ENCODE measurements around the gene MPRIP. TPM values are rescaled to one million over a fixed set of nuclear protein-coding genes. Genes with fewer than 3 reads are reported as not detected.
"Not testable (repeated sequence)": the region's sequence is repeated elsewhere in the genome, so short reads cannot be mapped to it uniquely, and the experiment has no call there.

Gene MPRIP
- total and polyA plus RNA-seq, 2 donors (not counting 1 experiment from before 2014, with no cell fraction given), result 130 to 299 TPM

GRCh38 chr17:17004251-17004996, 37.8 kb upstream of the MPRIP start:
- Histone ChIP-seq H3K4me1 (ENCODE audit: control insufficient read depth in 2 of 2, insufficient read depth in 2 of 2, low read length in 2 of 2) (peaks cover 0 to 8% of the 10 kb centered on the region in 2 donors), H2AFZ (ENCODE audit: insufficient read depth, low read depth, low read length, poor library complexity, severe bottlenecking) (no peak overlapping the region), H3K27ac (ENCODE audit: low read length in 2 of 2) (no peak overlapping the region), H3K4me3 (ENCODE audit: control extremely low read depth in 1 of 5, extremely low read depth in 1 of 5, insufficient read depth in 1 of 5, low read depth in 2 of 5, low read length in 4 of 5) (no peak overlapping the region), H3K9me3 (ENCODE audit: control extremely low read depth in 1 of 3, control insufficient read depth in 2 of 3, insufficient read depth in 1 of 3, low read length in 2 of 3) (peaks cover 0 to 11% (median 0%) of the 10 kb centered on the region in 3 donors), H4K20me1 (ENCODE audit: control insufficient read depth, insufficient read depth, low read length, poor library complexity, severe bottlenecking) (no peaks in the 10 kb centered on the region), H3K4me2 (replicated peaks; ENCODE audit: low read depth, low read length, poor library complexity, severe bottlenecking) (no peak overlapping the region), H3K9ac (ENCODE audit: low read length) (no peak overlapping the region), H3K36me3 (replicated peaks in 1 of 2; ENCODE audit: control extremely low read depth in 1 of 2, control insufficient read depth in 1 of 2, extremely low read depth in 1 of 2, insufficient read depth in 2 of 2, low read length in 1 of 2) (no peaks in the 10 kb centered on the region), H3K27me3 (replicated peaks in 1 of 4; ENCODE audit: control extremely low read depth in 1 of 4, control insufficient read depth in 3 of 4, insufficient read depth in 4 of 4, low read length in 3 of 4) (peaks cover 0 to 2% (median 0%) of the 10 kb centered on the region in 4 experiments), H3K79me2 (ENCODE audit: control insufficient read depth, insufficient read depth, low read length) (no peaks in the 10 kb centered on the region)
- Mint-ChIP-seq H3K27me3 (no peaks in the 10 kb centered on the region), H3K4me1 (peaks cover 9% of the 10 kb centered on the region), H3K27ac (no peak overlapping the region), H3K9me3 (ENCODE audit: insufficient read depth) (no peaks in the 10 kb centered on the region), H3K4me3 (no peak overlapping the region)
- WGBS (ENCODE audit: insufficient coverage), result 80% methylated on average over 18 of the region's 19 CpGs
- no peak for ATAC-seq (ENCODE audit: low read depth)
- intact Hi-C loops (cut with micrococcal nuclease), result loop anchor here (5.0 kb wide), 1 partner anchor 38 kb away; the partner anchor contains the start of gene MPRIP
- no peak for DNase-seq
- CTCF ChIA-PET, result interaction anchor here (2.1 kb wide), 1 partner anchor 142 kb away, joined by 6 read pairs; no protein-coding TSS in a partner anchor
- POLR2A ChIA-PET, result no interaction called here
- no peak for TF ChIP-seq EZH2 (IDR thresholded peaks at IDR 0.05; ENCODE audit: borderline replicate concordance, insufficient read depth, low read depth, low read length, poor library complexity, severe bottlenecking)

- POLR2A ChIA-PET; H4K20me1 ChIP-seq (ENCODE audit: control insufficient read depth, insufficient read depth, low read length, poor library complexity, severe bottlenecking); H3K4me1 ChIP-seq (ENCODE audit: control insufficient read depth in 2 of 2, insufficient read depth in 2 of 2, low read length in 2 of 2); H3K9me3 Mint-ChIP-seq (ENCODE audit: insufficient read depth); H3K27me3 Mint-ChIP-seq; H3K9ac ChIP-seq (ENCODE audit: low read length); DNase-seq; H3K27ac Mint-ChIP-seq; H3K4me3 ChIP-seq (ENCODE audit: control extremely low read depth in 1 of 5, extremely low read depth in 1 of 5, insufficient read depth in 1 of 5, low read depth in 2 of 5, low read length in 4 of 5); H3K4me2 ChIP-seq (replicated peaks; ENCODE audit: low read depth, low read length, poor library complexity, severe bottlenecking); H3K4me3 Mint-ChIP-seq; ATAC-seq (ENCODE audit: low read depth); H3K36me3 ChIP-seq (replicated peaks in 1 of 2; ENCODE audit: control extremely low read depth in 1 of 2, control insufficient read depth in 1 of 2, extremely low read depth in 1 of 2, insufficient read depth in 2 of 2, low read length in 1 of 2); H3K27me3 ChIP-seq (replicated peaks in 1 of 4; ENCODE audit: control extremely low read depth in 1 of 4, control insufficient read depth in 3 of 4, insufficient read depth in 4 of 4, low read length in 3 of 4); H3K4me1 Mint-ChIP-seq; H3K79me2 ChIP-seq (ENCODE audit: control insufficient read depth, insufficient read depth, low read length); H3K27ac ChIP-seq (ENCODE audit: low read length in 2 of 2); H2AFZ ChIP-seq (ENCODE audit: insufficient read depth, low read depth, low read length, poor library complexity, severe bottlenecking): not testable (repeated sequence)
- intact Hi-C loops (cut with micrococcal nuclease), result loop anchor here (5.0 kb wide), 1 partner anchor 37 kb away; the partner anchor contains the start of gene MPRIP
- CTCF ChIA-PET, result interaction anchor here (2.1 kb wide), 1 partner anchor 142 kb away, joined by 6 read pairs; no protein-coding TSS in a partner anchor
- 94% methylated on average over 11 of the region's 14 CpGs for WGBS (ENCODE audit: insufficient coverage)
- H3K9me3 ChIP-seq (ENCODE audit: control extremely low read depth in 1 of 3, control insufficient read depth in 2 of 3, insufficient read depth in 1 of 3, low read length in 2 of 3), result peaks cover 0 to 11% (median 0%) of the 10 kb centered on the region in 3 donors
Measured at GRCh38 chr17:17004997-17005614, 37.2 kb upstream of the MPRIP start.

- POLR2A ChIA-PET; H3K27ac Mint-ChIP-seq; H3K27ac ChIP-seq (ENCODE audit: low read length in 2 of 2): not testable (repeated sequence)
Measured at GRCh38 chr17:17007891-17008290, 34.4 kb upstream of the MPRIP start.

More at GRCh38 chr17:17007891-17008290, 34.4 kb upstream of the MPRIP start:
- H4K20me1 ChIP-seq (ENCODE audit: control insufficient read depth, insufficient read depth, low read length, poor library complexity, severe bottlenecking); H3K9me3 Mint-ChIP-seq (ENCODE audit: insufficient read depth); H3K27me3 ChIP-seq (replicated peaks in 1 of 4; ENCODE audit: control extremely low read depth in 1 of 4, control insufficient read depth in 3 of 4, insufficient read depth in 4 of 4, low read length in 3 of 4); H3K4me1 ChIP-seq (ENCODE audit: control insufficient read depth in 2 of 2, insufficient read depth in 2 of 2, low read length in 2 of 2); intact Hi-C loops (cut with micrococcal nuclease); DNase-seq; H2AFZ ChIP-seq (ENCODE audit: insufficient read depth, low read depth, low read length, poor library complexity, severe bottlenecking); H3K4me2 ChIP-seq (replicated peaks; ENCODE audit: low read depth, low read length, poor library complexity, severe bottlenecking); H3K27me3 Mint-ChIP-seq; H3K4me1 Mint-ChIP-seq; H3K9ac ChIP-seq (ENCODE audit: low read length); ATAC-seq (ENCODE audit: low read depth); H3K4me3 ChIP-seq (ENCODE audit: control extremely low read depth in 1 of 5, extremely low read depth in 1 of 5, insufficient read depth in 1 of 5, low read depth in 2 of 5, low read length in 4 of 5); H3K79me2 ChIP-seq (ENCODE audit: control insufficient read depth, insufficient read depth, low read length); H3K4me3 Mint-ChIP-seq; H3K36me3 ChIP-seq (replicated peaks in 1 of 2; ENCODE audit: control extremely low read depth in 1 of 2, control insufficient read depth in 1 of 2, extremely low read depth in 1 of 2, insufficient read depth in 2 of 2, low read length in 1 of 2): not testable (repeated sequence)
- peaks cover 0 to 11% (median 0%) of the 10 kb centered on the region in 3 donors for H3K9me3 ChIP-seq (ENCODE audit: control extremely low read depth in 1 of 3, control insufficient read depth in 2 of 3, insufficient read depth in 1 of 3, low read length in 2 of 3)
- CTCF ChIA-PET, result interaction anchor here (0.9 kb wide), 1 partner anchor 69 kb away, joined by 3 read pairs; no protein-coding TSS in a partner anchor
- WGBS (ENCODE audit: insufficient coverage), result no CpG with 5 or more reads among the region's 6 CpGs
